ENCODE data around the gene SPON2. TPM values are rescaled to one million over a fixed set of nuclear protein-coding genes. Genes with fewer than 3 reads are reported as not detected.

Gene SPON2
- total and polyA plus RNA-seq, 2 of the 4 experiments (the other 2 are of a cell fraction): 21.1 to 177 TPM

- H2AK9ac ChIP-seq (replicated peaks; ENCODE audit: low read depth, low read length, poor library complexity): no peak overlapping the region
- ATAC-seq (ENCODE audit: low read depth): no peak
- H4K20me1 ChIP-seq (ENCODE audit: insufficient read depth, low read length): no peaks in the 10 kb centered on the region
- WGBS, 2 experiments (ENCODE audit: extremely low coverage in 2 of 2, insufficient read length in 1 of 2): no CpG with 5 or more reads among the region's 1 CpG
- H4K8ac ChIP-seq (ENCODE audit: low read depth in 2 of 2, low read length in 2 of 2): no peak overlapping the region
- H2BK5ac ChIP-seq (ENCODE audit: low read depth, low read length, poor library complexity, severe bottlenecking): no peak overlapping the region
- in situ Hi-C loops (cut with MboI; ENCODE audit: low sequenced_read_pairs) (no loop called here), dilution Hi-C loops (cut with HindIII; ENCODE audit: low sequenced_read_pairs, unreplicated experiment) (no loop called here), intact Hi-C loops (cut with micrococcal nuclease) (no loop called here)
- no peak overlapping the region; the same call in 2 of the 3 replicates for H2BK15ac ChIP-seq (ENCODE audit: low read depth, low read length)
- no peak overlapping the region for H3K18ac ChIP-seq (ENCODE audit: low read depth, low read length)
- H4K5ac ChIP-seq (ENCODE audit: low read depth, low read length): no peak overlapping the region
- no peak overlapping the region for H3K56ac ChIP-seq (ENCODE audit: extremely low read depth, insufficient read depth, low read length)
- H3K14ac ChIP-seq (replicated peaks; ENCODE audit: low read depth, low read length): no peak overlapping the region
- peaks cover 15% of the 10 kb centered on the region for H3K9me3 ChIP-seq (ENCODE audit: control insufficient read depth, insufficient read depth, low read length)
- CTCF ChIA-PET: interaction anchor here (1.5 kb wide), 1 partner anchor 12 kb away, joined by 9 read pairs; no protein-coding TSS in a partner anchor
- H3K4me1 ChIP-seq (ENCODE audit: control insufficient read depth, insufficient read depth, low read length): peaks cover 16% of the 10 kb centered on the region
- no peak overlapping the region for H2BK120ac ChIP-seq (ENCODE audit: low read depth, low read length)
- H3K4me2 ChIP-seq (ENCODE audit: low read depth, low read length): no peak overlapping the region
- no peaks in the 10 kb centered on the region for H3K27me3 ChIP-seq (ENCODE audit: control insufficient read depth, insufficient read depth, low read length)
- no peak for DNase-seq
- H3K36me3 ChIP-seq (ENCODE audit: control insufficient read depth, insufficient read depth, low read length): no peaks in the 10 kb centered on the region
- no peaks in the 10 kb centered on the region for H3K9me1 ChIP-seq (ENCODE audit: insufficient read depth, low read length)
- H3K23ac ChIP-seq (ENCODE audit: low read depth, low read length): no peak overlapping the region
- no peak overlapping the region for H3K27ac ChIP-seq (ENCODE audit: insufficient read depth, low read length)
- no TSS peak for BruUV-seq (replicated peaks)
- no peak overlapping the region for H3K9ac ChIP-seq (ENCODE audit: low read depth, low read length)
- TF ChIP-seq POLR2A (IDR thresholded peaks at IDR 0.05; ENCODE audit: low read depth, low read length) (no peak), CEBPB (IDR thresholded peaks at IDR 0.05; ENCODE audit: low read depth, low read length) (no peak), MAZ (IDR thresholded peaks at IDR 0.05; ENCODE audit: borderline replicate concordance, low read depth, low read length) (no peak), ELK1 (IDR thresholded peaks at IDR 0.05; ENCODE audit: borderline replicate concordance, low read depth, low read length) (no peak), NFE2L2 (IDR thresholded peaks at IDR 0.05; ENCODE audit: low read depth, low read length) (no peak), MXI1 (IDR thresholded peaks at IDR 0.05; ENCODE audit: borderline replicate concordance, low read depth, low read length) (no peak), BHLHE40 (IDR thresholded peaks at IDR 0.05; ENCODE audit: low read depth, low read length) (no peak), SMC3 (IDR thresholded peaks at IDR 0.05; ENCODE audit: low read depth, low read length) (no peak), USF2 (IDR thresholded peaks at IDR 0.05; ENCODE audit: low read depth, low read length) (no peak), FOS (IDR thresholded peaks at IDR 0.05; ENCODE audit: low read depth, low read length) (no peak), CHD1 (IDR thresholded peaks at IDR 0.05; ENCODE audit: low read depth, low read length) (no peak), RCOR1 (IDR thresholded peaks at IDR 0.05; ENCODE audit: insufficient replicate concordance, low read length) (no peak), RFX5 (IDR thresholded peaks at IDR 0.05; ENCODE audit: low read depth, low read length) (no peak), MAFK (IDR thresholded peaks at IDR 0.05; ENCODE audit: low read depth, low read length) (no peak), CTCF (conservative IDR thresholded peaks at IDR 0.05; ENCODE audit: low read depth, low read length) (no peak), RAD21 (IDR thresholded peaks at IDR 0.05; ENCODE audit: low read length) (no peak)
- no peak overlapping the region for H3K4me3 ChIP-seq (ENCODE audit: insufficient read depth, low read depth, low read length)
- H4K91ac ChIP-seq (ENCODE audit: insufficient read depth, low read depth, low read length): no peak overlapping the region
- H2AK5ac ChIP-seq (ENCODE audit: low read depth, low read length): no peak overlapping the region
- no peaks in the 10 kb centered on the region; a peak in 1 of 4 replicates for H3K79me1 ChIP-seq (ENCODE audit: low read depth in 1 of 2, low read length in 2 of 2)
- no peak overlapping the region for H3K4ac ChIP-seq (ENCODE audit: low read depth, low read length)
- no peak overlapping the region for H2AFZ ChIP-seq (replicated peaks; ENCODE audit: low read length, poor library complexity)
- H2BK20ac ChIP-seq (ENCODE audit: low read depth, low read length): no peak overlapping the region
- POLR2A ChIA-PET (ENCODE audit: unreplicated experiment): no interaction called here
These were observed 7.6 kb upstream of the SPON2 start for GRCh38 chr4:1179976-1180375.

All from IMR-90 (cell line).